GM18505 (cell line): Measurements from ENCODE around the gene HSPA12A.

Experiments used
- ATAC-seq: cut with Tn5 transposase; IDR thresholded peaks from one replicate; pipeline ENCODE4 v1.9.1; 2021; ENCODE audit not compliant: unreplicated experiment
- POLR2A ChIP-seq: IDR thresholded peaks from 4 replicates; pipeline ENCODE4 v1.6.1; 2011; ENCODE audit warnings: borderline replicate concordance; ENCODE audit not compliant: insufficient read depth, insufficient read length; ENCODE audit errors: extremely low read depth

HSPA12A gene

DNA sequence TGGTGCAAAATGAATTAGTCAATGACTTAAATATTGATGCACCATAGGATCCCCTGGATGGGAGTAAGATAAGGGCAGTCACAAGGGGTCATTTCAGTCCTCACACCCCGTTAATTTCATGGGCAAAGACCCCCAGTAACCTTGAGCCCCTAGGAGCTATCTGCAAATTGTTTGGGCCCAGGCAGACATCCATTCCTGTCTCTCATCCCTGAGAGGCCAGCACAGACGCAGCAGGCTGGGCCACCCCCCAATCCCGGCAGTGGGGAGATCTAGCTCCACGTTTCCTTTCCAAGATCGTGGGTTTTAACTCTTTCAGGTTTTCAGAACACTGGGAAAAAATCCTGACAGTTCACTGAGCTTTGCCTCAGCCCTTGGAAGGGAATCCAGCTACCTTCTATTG lies 81.5 kb downstream of the HSPA12A start:
- no peak for TF ChIP-seq POLR2A
- ATAC-seq, result no peak

DNA sequence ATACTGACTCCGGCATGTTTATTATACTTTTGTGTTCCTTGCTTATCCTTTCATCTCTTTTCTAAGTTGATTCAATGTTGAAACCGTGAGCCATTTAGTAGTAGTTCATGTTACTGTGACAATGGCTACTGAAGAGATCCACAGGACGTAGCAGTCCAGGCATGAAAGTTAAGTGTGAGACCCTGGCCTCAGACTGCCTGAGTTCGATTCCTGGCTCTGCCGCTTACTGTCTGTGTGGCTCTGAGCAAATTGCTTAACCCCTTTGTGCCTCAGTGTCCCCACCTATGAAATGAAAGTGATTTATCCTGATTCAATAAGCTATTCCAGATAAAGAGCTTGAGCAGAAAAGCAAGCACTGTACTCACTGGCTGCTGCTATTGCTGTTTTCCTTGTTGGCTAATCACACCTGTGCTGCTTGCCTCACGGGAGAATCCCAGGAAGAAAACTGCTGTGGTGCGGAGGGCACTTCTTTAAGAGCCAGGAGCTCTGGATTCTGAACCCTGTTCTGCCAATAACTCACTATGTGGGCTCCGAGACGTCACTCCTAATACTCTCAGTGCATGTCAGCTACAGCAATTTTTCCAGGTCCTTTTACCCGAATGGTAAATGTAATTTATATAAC lies 83.2 kb downstream of the HSPA12A start:
- TF ChIP-seq POLR2A, result no peak
- ATAC-seq, result no peak

DNA sequence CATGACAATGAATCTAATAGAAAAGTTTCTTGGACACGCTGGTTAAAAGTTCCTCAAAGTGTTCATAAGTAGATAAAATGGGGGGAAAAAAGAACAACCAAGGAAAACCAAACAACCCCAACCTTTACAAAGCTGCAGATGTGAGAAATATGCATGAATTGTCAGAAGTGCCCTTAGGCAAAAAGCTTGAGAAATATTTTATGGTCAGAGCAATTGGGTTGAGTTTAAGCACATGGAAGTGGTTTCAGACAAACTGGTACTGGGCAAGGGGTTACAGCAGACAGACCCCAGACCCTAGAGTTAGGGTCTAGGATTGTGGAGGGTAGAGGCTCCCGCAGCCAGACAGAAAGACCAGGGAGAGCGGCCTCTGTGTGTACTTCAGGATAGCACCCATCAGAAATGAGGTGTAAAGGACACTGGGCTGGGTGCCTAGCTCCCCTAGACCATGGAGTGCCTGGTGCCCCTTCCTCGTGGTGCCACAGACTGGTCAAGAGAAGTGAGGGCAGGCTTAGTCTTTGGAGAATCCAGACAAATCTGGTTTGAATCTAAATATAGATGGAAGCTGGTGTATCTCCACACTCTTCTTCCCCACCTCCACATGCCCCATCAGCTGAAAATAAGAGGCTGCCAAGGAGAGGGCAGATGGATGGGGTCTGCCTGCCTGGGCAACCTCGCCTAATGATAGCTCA lies 84.4 kb downstream of the HSPA12A start:
- ATAC-seq, result no peak

DNA sequence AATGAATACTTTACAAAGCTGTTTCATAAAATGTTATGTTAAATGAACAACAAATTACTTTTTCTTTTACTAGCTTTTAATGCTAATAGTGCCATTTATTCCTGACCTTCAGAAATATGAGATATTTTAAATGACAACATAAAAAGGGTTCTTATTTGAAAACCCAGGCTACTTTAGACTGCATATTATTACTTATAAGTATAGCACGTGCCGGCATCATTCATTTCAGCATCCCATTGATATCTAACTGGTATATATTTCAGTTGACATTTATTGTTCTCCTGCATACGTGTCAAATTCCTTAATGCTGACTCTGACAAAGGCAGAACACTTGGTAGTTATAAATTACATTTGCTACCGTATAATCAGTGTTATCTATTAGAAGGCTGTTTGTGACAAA lies 86.3 kb downstream of the HSPA12A start:
- ATAC-seq, result no peak
- TF ChIP-seq POLR2A, result no peak

More for the DNA sequence above, 84.4 kb downstream of the HSPA12A start:
- no peak for TF ChIP-seq POLR2A

DNA sequence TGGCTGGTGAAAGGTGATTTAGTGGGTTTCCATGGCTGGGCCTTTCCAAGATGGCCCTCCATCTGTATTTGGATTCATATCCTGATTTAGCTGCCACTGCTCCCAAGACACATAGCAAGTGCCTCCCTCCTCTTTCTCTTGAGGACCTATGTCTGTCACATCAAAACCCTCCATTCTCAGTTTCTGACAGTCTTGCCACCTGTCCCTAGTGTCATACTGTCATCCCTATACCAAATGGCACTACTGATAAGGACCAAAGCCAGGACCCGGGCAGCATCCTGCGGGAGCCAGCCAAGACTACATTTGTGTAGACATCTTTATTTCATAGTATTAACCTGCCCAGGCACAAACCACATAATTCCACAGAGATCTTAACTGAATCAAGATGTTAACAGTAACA lies 86.8 kb downstream of the HSPA12A start:
- no peak for ATAC-seq
- no peak for TF ChIP-seq POLR2A

DNA sequence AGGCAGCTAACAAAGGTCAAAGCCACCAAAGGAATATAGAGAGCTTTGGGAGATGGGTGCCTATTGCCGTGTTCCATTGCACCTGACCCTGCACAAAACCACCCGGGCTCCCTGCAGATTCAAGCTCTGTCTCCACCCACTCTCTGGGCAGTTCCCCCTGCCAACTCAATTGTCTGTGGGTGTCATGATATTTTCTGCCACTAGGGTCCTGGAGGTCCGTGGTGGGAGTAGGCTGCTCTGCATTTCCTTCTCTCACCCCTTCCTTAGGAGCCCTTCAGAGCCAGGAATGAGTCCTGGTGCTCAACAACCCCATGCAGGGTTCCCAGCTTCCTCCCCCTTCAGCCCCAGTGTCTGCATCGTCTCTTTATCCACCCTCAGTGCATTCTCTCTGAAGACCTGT lies 87.5 kb downstream of the HSPA12A start:
- ATAC-seq, result peak; percentile 65
- no peak for TF ChIP-seq POLR2A

DNA sequence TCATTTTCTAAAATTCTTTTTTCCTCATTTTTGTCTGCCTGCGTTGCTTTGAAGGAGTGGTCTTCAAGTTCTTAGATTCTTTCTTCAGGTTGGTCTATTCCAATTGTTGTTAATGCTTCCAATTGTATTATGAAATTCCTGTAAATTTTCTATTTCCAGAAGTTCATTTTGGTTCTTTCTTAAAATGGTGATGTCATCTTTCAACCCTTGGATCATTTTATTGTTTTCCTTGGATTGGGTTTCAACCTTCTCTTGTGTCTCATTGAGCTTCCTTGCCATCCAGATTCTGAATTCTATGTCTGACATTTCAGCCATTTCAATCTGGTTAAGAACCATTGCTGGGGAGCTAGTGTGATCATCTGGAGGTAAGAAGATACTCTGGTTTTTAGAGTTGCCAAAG lies 88.5 kb downstream of the HSPA12A start:
- TF ChIP-seq POLR2A, result no peak
- ATAC-seq, result no peak

DNA sequence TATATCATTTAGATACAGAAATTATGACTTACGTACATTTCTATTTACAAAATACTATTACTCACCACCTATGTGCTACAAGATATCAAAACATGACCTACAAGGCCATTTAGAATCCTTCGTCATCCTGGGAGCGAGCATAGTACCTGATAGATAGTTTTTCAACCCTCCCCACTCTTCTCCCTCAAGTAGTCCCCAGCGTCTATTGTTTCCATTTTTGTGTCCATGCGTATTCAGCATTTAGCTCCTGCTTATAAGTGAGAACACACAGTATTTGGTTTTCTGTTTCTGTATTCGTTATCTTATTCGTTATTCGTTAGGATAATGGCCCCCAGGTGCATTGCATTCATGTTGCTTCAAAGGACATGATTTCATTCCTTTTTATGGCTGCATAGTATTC lies 93.5 kb downstream of the HSPA12A start:
- no peak for ATAC-seq
- TF ChIP-seq POLR2A, result no peak

DNA sequence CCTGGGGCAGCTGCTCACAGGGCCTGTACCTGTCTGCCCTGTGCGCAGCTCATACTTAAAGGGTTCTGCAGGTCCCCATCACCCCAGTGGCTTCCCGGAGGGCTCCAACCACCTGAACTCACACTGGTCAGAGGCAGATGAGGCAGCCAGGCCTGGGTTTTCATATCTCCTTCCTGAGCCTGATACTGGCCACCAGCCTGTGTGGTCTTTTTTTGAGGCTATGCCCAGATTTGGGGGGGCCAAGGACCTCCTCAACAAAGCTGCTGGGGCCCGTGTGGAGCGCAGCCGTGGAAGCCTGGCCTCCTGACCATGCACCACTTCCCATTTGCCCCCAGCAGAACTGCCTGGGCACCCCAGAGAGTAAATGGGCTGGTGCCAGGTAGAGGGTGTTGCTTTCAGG lies 95.9 kb downstream of the HSPA12A start:
- ATAC-seq, result no peak
- no peak for TF ChIP-seq POLR2A

DNA sequence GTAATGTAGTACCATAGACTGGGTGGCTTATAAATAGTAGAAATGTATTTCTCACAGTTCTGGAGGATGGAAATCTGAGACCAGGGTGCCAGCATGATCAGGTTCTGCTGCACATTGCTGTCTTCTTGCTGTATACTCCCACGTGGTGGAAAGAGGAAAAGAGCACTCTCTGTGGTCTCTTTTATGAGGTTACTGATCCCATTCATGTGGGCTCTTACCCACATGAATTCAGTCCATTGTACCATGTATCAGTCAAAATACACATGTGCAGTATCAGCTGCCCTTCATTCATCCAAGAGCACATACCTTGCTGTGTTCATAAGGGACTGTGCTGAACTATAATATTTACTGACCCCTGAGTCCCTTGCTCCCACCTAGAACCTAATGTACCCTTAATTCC lies 104.5 kb downstream of the HSPA12A start:
- no peak for TF ChIP-seq POLR2A

DNA sequence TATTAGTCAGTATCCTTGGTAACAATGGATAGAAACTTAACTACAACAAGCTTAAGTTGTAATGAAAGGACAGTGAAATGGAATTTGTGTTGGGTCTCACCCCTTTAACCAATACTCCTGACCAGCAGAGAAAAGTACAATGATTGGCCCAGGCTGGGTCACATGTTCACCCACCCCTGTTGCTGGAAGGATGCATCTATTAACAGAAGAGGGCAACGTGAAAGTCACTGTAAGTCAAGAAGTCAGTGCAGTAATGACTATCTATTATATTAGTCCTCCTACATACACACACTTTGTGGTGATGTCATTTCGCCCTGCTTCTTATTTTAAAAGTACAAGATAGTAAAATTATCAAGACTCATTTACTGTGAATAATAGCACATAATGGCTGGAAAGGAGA lies 105.4 kb downstream of the HSPA12A start:
- no peak for ATAC-seq
- no peak for TF ChIP-seq POLR2A

More for the DNA sequence above, 104.5 kb downstream of the HSPA12A start:
- ATAC-seq, result no peak

DNA sequence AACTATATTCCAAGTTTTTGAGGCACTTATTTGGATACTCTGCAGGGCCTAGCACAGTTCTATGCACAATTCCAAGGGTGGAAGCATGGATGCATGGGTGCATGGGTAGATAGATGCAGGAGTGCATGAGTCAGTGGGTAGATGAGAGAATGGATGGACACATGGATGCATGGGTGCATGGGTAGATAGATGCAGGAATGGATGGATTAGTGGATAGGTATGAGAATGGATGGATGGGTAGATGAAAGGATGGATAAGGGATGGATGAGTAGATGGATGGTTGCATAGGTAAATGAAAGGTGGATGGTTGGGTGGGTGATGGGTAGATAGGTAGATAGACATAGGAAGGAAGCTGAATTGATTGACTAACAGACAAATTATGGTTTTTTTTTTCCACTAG lies 106.0 kb downstream of the HSPA12A start:
- no peak for TF ChIP-seq POLR2A
- no peak for ATAC-seq

DNA sequence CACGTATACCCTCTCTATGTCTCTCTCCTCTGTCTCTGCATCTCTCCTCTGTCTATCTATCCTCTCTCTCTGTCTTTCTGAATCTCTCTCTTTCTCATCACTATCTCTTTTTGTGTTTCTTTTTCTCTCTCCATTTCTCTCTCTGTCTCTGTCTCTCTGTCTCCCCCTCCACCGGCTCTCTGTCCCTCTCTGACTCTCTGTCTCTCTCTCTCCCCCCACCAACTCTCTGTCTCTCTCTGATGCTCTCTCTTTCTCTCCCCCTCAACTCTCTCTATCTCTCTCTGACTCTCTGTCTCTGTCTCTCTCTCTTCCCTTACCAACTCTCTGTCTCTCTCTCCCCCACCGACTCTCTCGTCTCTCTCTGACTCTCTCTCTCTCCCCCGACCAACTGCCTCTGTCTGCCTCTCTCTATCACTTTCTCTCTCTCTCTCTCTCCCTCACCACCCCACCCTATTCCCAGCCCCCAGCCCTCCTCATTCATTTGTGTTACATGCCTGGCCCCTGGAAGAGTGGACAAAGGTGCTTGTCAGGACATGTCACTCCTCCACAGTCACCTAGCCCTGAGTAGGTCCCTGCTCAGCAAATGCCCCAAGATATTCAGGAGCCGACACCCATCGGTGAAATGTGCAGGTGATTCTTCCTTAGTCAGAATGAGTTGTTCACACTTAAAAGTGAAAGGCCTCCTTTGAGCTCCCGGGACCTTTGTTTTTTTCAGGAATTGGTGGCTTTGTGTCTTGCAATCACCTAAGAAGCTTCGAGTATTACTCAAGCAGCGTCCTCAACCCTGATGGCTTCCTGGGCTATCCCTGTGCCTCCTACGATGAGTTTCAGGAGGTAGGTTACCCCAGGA lies 108.0 kb downstream of the HSPA12A start:
- ATAC-seq, result no peak
- no peak for TF ChIP-seq POLR2A

DNA sequence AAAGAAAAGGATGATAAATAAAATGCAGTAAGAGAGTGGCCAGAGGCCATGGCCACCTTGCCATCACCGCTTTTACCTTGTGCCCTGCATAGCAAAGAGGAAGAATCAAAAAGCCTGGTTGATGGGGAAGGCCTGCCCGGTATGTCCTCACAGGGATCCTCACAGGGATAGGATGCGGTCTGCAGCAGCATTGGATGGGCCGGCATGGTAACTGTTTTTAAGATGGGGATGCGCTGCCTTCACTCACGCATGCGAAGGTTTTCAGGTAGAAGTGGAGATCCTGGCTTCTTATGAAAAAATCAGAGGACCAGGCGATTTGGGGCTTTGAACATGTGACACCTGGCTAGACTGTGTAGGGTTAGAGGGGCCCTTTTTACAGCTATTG lies 109.2 kb downstream of the HSPA12A start:
- no peak for ATAC-seq
- TF ChIP-seq POLR2A, result no peak

DNA sequence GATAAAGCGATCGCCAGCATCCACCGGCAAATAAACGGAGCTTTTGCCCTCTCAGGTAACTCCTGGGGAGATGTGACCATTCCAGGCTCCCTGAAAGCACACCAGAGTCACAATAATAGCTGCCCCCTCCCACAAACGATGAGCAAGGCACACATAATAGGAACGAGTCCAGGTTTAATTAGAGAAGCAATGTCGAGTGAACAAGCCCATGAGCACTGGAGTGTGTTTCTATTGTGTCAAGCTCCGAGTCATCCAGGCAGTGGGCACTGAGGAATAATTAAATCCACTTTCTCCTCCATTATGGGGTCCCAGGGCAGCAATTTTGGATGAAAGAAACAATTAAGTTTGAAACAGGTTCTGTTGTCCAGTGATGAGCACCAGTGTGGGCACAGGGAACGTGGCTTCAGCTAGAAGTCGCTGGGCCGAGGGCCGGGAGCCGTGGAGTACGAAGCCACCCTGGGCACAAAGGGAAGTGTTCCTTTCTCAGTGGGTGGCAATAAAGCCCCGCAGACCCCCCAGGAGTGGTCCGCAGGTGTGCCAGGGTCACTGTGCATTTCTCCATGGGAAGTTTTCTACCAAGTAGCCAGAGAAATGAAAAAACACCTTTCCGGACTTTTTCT lies 109.7 kb downstream of the HSPA12A start:
- ATAC-seq, result no peak
- TF ChIP-seq POLR2A, result no peak
